Activated B cell treated with CpG ODN at 0.5 μM for 24 hours (primary cell): ENCODE measurements around the gene BSDC1. TPM values are rescaled to one million over a fixed set of nuclear protein-coding genes. Genes with fewer than 3 reads are reported as not detected.
"Not testable (repeated sequence)": the region's sequence is repeated elsewhere in the genome, so short reads cannot be mapped to it uniquely, and the experiment has no call there.

Source experiments
- ATAC-seq: fragments of 200-7000 bp; cut with Tn5 transposase; one replicate; pipeline ENCODE4 v1.10.0; 2021; ENCODE audit warnings: low read depth, mild to moderate bottlenecking, moderate library complexity
- CTCF ChIA-PET: fragments of 350-600 bp; sonication (Branson Sonifier 250); formaldehyde crosslinking; loops from one replicate; lab custom pipeline; 2021; ENCODE audit warnings: antibody characterized with exemption; lab: Charles Lee
- POLR2A ChIA-PET: fragments of 350-600 bp; sonication (Branson Sonifier 250); formaldehyde crosslinking; loops from one replicate; lab custom pipeline; 2021; ENCODE audit warnings: antibody characterized with exemption; lab: Charles Lee
- DNase-seq: peaks from one replicate; pipeline ENCODE4 v3.0.0; 2022
- H3K27ac Mint-ChIP-seq: one replicate; pipeline ENCODE4 v1.8.0; 2020; ENCODE audit warnings: mixed read lengths
- H3K27me3 Mint-ChIP-seq: one replicate; pipeline ENCODE4 v1.8.0; 2021; ENCODE audit warnings: mixed read lengths
- H3K36me3 Mint-ChIP-seq: one replicate; pipeline ENCODE4 v1.8.0; 2021; ENCODE audit warnings: low read depth, mixed read lengths
- H3K4me1 Mint-ChIP-seq: one replicate; pipeline ENCODE4 v1.8.0; 2021; ENCODE audit warnings: mixed read lengths
- H3K4me3 Mint-ChIP-seq: one replicate; pipeline ENCODE4 v1.8.0; 2020; ENCODE audit warnings: mild to moderate bottlenecking, mixed read lengths
- H3K9me3 Mint-ChIP-seq: one replicate; pipeline ENCODE4 v1.8.0; 2020; ENCODE audit warnings: mixed read lengths
- intact Hi-C: fragments of 100-400 bp; cut with micrococcal nuclease; formaldehyde crosslinking; loops from one replicate; pipeline ENCODE4 v1.15.1; 2024
- total RNA-seq: library from RNA; stranded (reverse); gene quantifications from 2 replicates; pipeline ENCODE4 v1.2.3, GENCODE V29; 2022
- TF ChIP-seq, protein P1 (sequence below): fragments of 200-600 bp; IDR thresholded peaks from one replicate; pipeline ENCODE4 v1.8.0; 2022; ENCODE audit warnings: antibody characterized with exemption, mild to moderate bottlenecking

BSDC1 gene, protein sequence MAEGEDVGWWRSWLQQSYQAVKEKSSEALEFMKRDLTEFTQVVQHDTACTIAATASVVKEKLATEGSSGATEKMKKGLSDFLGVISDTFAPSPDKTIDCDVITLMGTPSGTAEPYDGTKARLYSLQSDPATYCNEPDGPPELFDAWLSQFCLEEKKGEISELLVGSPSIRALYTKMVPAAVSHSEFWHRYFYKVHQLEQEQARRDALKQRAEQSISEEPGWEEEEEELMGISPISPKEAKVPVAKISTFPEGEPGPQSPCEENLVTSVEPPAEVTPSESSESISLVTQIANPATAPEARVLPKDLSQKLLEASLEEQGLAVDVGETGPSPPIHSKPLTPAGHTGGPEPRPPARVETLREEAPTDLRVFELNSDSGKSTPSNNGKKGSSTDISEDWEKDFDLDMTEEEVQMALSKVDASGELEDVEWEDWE
- 51.8 and 72.2 TPM in 2 replicates for total RNA-seq

DNA sequence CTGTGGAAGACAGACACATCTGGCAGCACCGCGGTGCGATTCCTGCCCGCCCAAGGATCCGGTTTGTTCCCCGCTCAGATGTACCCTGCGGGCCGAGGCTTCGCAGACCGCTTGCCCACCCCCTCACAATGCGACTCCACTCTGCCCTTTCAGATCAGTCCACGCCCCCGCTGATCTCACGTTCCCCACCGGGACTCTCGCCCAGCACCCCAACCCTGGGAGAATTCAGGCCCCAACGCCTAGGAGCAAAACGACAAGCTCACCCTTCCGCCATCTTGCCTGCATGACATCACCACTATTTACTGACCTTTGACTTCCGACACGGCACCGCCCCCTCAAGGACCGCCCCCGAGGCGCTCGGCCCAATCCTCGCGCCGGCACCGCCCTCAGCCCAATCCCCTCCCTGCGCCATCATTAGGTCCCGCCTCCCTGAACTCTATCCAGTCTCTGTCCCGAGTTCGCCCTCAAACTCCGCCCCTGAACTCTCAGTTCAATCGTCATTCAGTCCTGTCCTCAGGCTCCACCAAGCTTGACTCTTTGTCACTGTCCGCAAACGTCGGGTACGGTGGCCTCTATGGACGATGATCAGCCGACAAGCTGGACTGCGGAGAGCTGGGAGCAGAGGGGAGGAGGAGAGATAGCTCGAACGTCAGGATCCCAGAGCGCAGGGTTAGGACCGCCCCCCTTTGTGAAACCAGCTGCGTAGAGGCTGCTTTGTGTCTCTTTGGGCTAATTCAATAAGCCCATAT lies at the start of gene BSDC1:
BSDC1 (minus strand) TSS at position 301 of the 749 bp plus-strand sequence; CDS start at position 274, 27 bp downstream.
- ChIA-PET POLR2A (interaction anchor here (0.6 to 3.4 kb wide), 25 partner anchors 11 to 749 kb away, joined by 3 to 64 read pairs (median 5); partner anchors contain the start of genes EIF3I, HDAC1, IQCC and KPNA6), CTCF (interaction anchor here (0.7 to 1.7 kb wide), 12 partner anchors 17 to 284 kb away, joined by 3 to 9 read pairs (median 4); partner anchors contain the start of gene MARCKSL1)
- Mint-ChIP-seq H3K36me3 (peaks cover 13% of the 10 kb centered on the region), H3K4me3 (peak within 1 kb of the TSS; percentile 100), H3K27ac (peak within 1 kb of the TSS; percentile 98), H3K27me3 (no peaks in the 10 kb centered on the region), H3K9me3 (no peaks in the 10 kb centered on the region), H3K4me1 (peaks cover 27% of the 10 kb centered on the region)
- peak; percentile 97 for DNase-seq
- intact Hi-C loops: loop anchor here (1.0 to 2.0 kb wide), 9 partner anchors 43 to 322 kb away; partner anchors contain the start of genes EIF3I, HDAC1, KPNA6 and MARCKSL1
- TF ChIP-seq, protein P1, sequence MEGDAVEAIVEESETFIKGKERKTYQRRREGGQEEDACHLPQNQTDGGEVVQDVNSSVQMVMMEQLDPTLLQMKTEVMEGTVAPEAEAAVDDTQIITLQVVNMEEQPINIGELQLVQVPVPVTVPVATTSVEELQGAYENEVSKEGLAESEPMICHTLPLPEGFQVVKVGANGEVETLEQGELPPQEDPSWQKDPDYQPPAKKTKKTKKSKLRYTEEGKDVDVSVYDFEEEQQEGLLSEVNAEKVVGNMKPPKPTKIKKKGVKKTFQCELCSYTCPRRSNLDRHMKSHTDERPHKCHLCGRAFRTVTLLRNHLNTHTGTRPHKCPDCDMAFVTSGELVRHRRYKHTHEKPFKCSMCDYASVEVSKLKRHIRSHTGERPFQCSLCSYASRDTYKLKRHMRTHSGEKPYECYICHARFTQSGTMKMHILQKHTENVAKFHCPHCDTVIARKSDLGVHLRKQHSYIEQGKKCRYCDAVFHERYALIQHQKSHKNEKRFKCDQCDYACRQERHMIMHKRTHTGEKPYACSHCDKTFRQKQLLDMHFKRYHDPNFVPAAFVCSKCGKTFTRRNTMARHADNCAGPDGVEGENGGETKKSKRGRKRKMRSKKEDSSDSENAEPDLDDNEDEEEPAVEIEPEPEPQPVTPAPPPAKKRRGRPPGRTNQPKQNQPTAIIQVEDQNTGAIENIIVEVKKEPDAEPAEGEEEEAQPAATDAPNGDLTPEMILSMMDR: no peak
- peak; percentile 99 for ATAC-seq

DNA sequence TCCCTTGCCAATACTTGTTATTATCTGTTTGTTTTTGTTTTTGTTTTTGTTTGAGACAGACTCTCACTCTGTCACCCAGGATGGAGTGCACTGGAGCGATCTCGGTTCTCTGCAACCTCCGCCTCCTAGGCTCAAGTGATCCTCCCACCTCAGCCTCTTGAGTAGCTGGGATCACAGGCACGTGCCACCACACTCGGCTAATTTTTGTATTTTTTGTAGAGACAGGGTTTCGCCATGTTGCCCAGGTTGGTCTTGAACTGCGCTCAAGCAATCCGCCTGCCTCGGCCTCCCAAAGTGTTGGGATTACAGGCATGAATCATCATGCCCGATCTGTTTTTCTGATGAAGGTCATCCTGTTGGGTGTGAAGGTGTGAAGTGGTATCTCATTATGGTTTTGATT lies 47.2 kb upstream of the BSDC1 start:
- POLR2A ChIA-PET: interaction anchor here (0.7 kb wide), 1 partner anchor 208 kb away, joined by 6 read pairs; no protein-coding TSS in a partner anchor
- DNase-seq, H3K9me3 Mint-ChIP-seq, CTCF ChIA-PET, H3K4me3 Mint-ChIP-seq, H3K36me3 Mint-ChIP-seq, intact Hi-C loops, ATAC-seq, H3K27ac Mint-ChIP-seq, H3K4me1 Mint-ChIP-seq: not testable (repeated sequence)
- peaks cover 28% of the 10 kb centered on the region for H3K27me3 Mint-ChIP-seq

DNA sequence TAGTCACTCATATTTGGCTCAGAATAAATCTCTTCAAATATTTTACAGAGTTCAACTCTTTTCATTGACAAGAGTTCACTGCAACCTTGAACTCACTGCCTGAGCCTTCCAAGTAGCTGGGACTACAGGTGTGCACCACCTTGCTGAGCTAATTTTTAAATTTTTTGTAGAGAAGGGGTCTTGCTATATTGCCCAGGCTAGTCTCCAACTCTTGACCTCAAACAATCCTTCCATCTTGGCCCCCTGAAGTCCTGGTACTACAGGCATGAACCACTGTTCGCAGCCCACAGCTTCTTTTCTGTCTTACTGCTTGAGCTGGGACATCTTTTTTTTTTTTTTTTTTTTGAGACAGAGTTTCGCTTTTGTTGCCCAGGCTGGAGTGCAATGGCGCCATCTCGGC lies 44.5 kb upstream of the BSDC1 start:
- DNase-seq, H3K4me1 Mint-ChIP-seq, H3K36me3 Mint-ChIP-seq, H3K27ac Mint-ChIP-seq, H3K4me3 Mint-ChIP-seq, intact Hi-C loops, ATAC-seq, H3K9me3 Mint-ChIP-seq, CTCF ChIA-PET: not testable (repeated sequence)
- H3K27me3 Mint-ChIP-seq: peaks cover 20% of the 10 kb centered on the region
- POLR2A ChIA-PET: interaction anchor here (0.6 to 0.7 kb wide), 2 partner anchors 26 to 1355 kb away, joined by 5 to 7 read pairs; no protein-coding TSS in a partner anchor

DNA sequence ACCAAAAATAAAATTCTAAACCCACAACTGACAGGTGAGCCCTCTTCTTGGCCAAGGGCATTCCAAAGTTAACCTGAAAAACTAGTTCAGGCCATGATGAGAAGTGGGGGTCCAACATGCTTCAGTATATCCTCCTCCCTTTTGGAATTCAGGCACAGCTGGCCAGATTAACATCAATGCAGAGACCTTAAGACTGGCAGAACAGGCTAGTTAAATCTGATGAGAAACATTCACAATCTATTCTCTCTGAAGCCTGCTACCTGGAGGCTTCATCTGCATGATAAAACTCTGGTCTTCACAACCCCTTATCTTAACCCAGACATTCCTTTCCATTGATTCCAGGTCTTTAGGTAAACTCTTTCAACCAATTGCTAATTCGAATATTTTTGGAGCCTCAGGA lies 43.9 kb upstream of the BSDC1 start:
- no peak for ATAC-seq
- Mint-ChIP-seq H3K36me3 (no peaks in the 10 kb centered on the region), H3K9me3 (peaks cover 4% of the 10 kb centered on the region), H3K4me3 (no peak overlapping the region), H3K27ac (no peak overlapping the region), H3K27me3 (peaks cover 16% of the 10 kb centered on the region), H3K4me1 (peaks cover 8% of the 10 kb centered on the region)
- TF ChIP-seq, protein P1: no peak
- POLR2A ChIA-PET: no interaction called here
- DNase-seq: no peak
- intact Hi-C loops: no loop called here
- CTCF ChIA-PET: no interaction called here

DNA sequence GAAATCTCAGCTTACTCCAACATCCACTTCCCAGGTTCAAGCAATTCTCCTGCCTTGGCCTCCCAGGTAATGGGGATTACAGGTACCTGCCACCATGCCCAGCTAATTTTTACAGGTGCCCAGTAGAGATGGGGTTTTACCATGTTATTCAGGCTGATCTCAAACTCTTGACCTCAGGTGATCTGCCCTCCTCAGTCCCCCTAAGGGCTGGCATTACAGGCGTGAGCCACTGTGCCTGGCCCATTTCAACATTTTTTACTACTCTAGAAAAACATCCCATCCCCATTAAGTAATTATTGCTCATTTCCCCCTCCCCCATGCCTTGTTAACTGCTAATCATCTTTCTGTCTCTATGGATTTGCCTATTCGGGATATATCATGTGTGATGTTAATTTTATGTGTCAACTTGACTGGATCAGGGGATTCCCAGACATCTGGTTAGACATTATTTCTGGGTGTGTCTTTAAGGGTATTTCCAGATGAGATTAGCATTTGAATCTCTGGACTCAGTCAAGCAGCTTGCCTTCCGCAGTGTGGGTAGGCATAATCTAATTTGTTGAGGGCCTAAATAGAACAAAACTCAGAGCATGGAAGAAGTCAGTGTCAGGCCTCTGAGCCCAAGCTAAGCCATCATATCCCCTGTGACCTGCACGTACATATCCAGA lies 37.6 kb upstream of the BSDC1 start:
- H3K36me3 Mint-ChIP-seq: no peaks in the 10 kb centered on the region
- DNase-seq: no peak
- intact Hi-C loops: no loop called here
- H3K4me1 Mint-ChIP-seq: peaks cover 43% of the 10 kb centered on the region
- H3K27ac Mint-ChIP-seq: peak overlapping the region; percentile 54
- ChIA-PET POLR2A (interaction anchor here (0.6 to 1.5 kb wide), 4 partner anchors 38 to 374 kb away, joined by 3 to 6 read pairs (median 4); partner anchors contain the start of genes BSDC1 and RBBP4), CTCF (no interaction called here)
- H3K4me3 Mint-ChIP-seq: peak overlapping the region; percentile 21
- TF ChIP-seq, protein P1: no peak
- peaks cover 8% of the 10 kb centered on the region for H3K27me3 Mint-ChIP-seq
- H3K9me3 Mint-ChIP-seq: no peaks in the 10 kb centered on the region
- peak; percentile 92 for ATAC-seq
